Endothelial cell of umbilical vein (primary cell): Measurements from ENCODE around the gene WDR86. TPM values are rescaled to one million over a fixed set of nuclear protein-coding genes. Genes with fewer than 3 reads are reported as not detected.

Source experiments
- BruUV-seq: library from RNA; stranded (reverse); fragments of 400-500 nt; replicated peaks from 2 replicates; lab custom pipeline; 2021; lab: Mats Ljungman, UMichigan
- CTCF ChIA-PET: fragments of 300-600, 350-600 bp; sonication (Branson Sonifier 250); formaldehyde crosslinking; loops from one replicate; lab custom pipeline; 2021; ENCODE audit warnings: antibody characterized with exemption, inconsistent platforms; lab: Charles Lee
- POLR2A ChIA-PET: fragments of 300-600, 350-600 bp; sonication (Branson Sonifier 250); formaldehyde crosslinking; loops from one replicate; lab custom pipeline; 2021; ENCODE audit warnings: antibody characterized with exemption, inconsistent platforms; lab: Charles Lee
- DNase-seq: peaks from one replicate; pipeline ENCODE4 v3.0.0-alpha.2; 2011; ENCODE audit warnings: low read depth, low spot score
- FAIRE-seq: peaks from 2 replicates; lab custom pipeline; 2011; peaks lifted over from hg19 to GRCh38; lab: Jason Lieb, UNC
- H2AFZ ChIP-seq: 2 replicates; pipeline ENCODE4 v1.6.0; 2012; ENCODE audit warnings: low read depth, low read length, control low read depth, inconsistent platforms
- H3K27ac ChIP-seq: 2 replicates; pipeline ENCODE4 v1.5.1; 2011; ENCODE audit warnings: low read depth, mild to moderate bottlenecking, control low read depth, low read length, moderate library complexity; ENCODE audit not compliant: insufficient read depth
- H3K27me3 ChIP-seq, 2 experiments: 2 replicates each; pipeline versions ENCODE4 v1.6.0 to v1.6.1; 2011; ENCODE audit warnings: low read length in 2 of 2, mixed read lengths in 1 of 2; ENCODE audit not compliant: control insufficient read depth in 2 of 2, insufficient read depth in 2 of 2
- H3K36me3 ChIP-seq, 2 experiments: 2 replicates in 1 of 2; 3 replicates in 1 of 2; pipeline ENCODE4 v1.5.1; 2011; ENCODE audit warnings: low read length in 2 of 2, mild to moderate bottlenecking in 1 of 2, moderate library complexity in 1 of 2; ENCODE audit not compliant: control insufficient read depth in 2 of 2, insufficient read depth in 2 of 2; ENCODE audit errors: extremely low read depth in 1 of 2
- H3K4me1 ChIP-seq: 3 replicates; pipeline ENCODE4 v1.5.1; 2011; ENCODE audit warnings: mild to moderate bottlenecking, low read length; ENCODE audit not compliant: control insufficient read depth, insufficient read depth; ENCODE audit errors: extremely low read depth
- H3K4me2 ChIP-seq: 2 replicates; pipeline ENCODE4 v1.6.1; 2011; ENCODE audit warnings: low read length, control low read depth, mixed read lengths; ENCODE audit not compliant: insufficient read depth
- H3K4me3 ChIP-seq, 3 experiments: fragments of 200-600 bp in 1 of 3; sonication (generic), shearing (Covaris generic) in 1 of 3; replicated peaks in 1 of 3; 2 replicates each; pipeline ENCODE4 v1.5.1; 2011 to 2016; ENCODE audit warnings: control low read depth in 3 of 3, low read length in 3 of 3, mild to moderate bottlenecking in 2 of 3, inconsistent platforms in 1 of 3, low read depth in 1 of 3, moderate library complexity in 1 of 3; ENCODE audit not compliant: insufficient read depth in 1 of 3
- H3K79me2 ChIP-seq: 2 replicates; pipeline ENCODE4 v1.6.0; 2012; ENCODE audit warnings: low read length, inconsistent platforms; ENCODE audit not compliant: control insufficient read depth, insufficient read depth
- H3K9ac ChIP-seq: replicated peaks from 2 replicates; pipeline ENCODE3; 2011; ENCODE audit warnings: low read length, control low read depth; ENCODE audit not compliant: insufficient read depth; ENCODE audit errors: extremely low read depth
- H3K9me1 ChIP-seq: replicated peaks from 3 replicates; pipeline ENCODE4 v1.6.0; 2011; ENCODE audit warnings: mild to moderate bottlenecking, low read length; ENCODE audit not compliant: control insufficient read depth, insufficient read depth; ENCODE audit errors: extremely low read depth
- H3K9me3 ChIP-seq: replicated peaks from 2 replicates; pipeline ENCODE4 v1.5.1; 2012; ENCODE audit warnings: low read length, inconsistent platforms; ENCODE audit not compliant: control insufficient read depth, insufficient read depth
- H4K20me1 ChIP-seq: replicated peaks from 2 replicates; pipeline ENCODE3; 2011; ENCODE audit warnings: mild to moderate bottlenecking, low read length; ENCODE audit not compliant: control insufficient read depth, insufficient read depth; ENCODE audit errors: extremely low read depth
- CTCF ChIP-seq, 2 donors: IDR thresholded peaks; 1 replicate in 1 of 2; 2 replicates in 1 of 2; pipeline ENCODE4 v1.5.1; 2011; ENCODE audit warnings: low read length in 2 of 2, mild to moderate bottlenecking in 2 of 2, moderate library complexity in 2 of 2, control low read depth in 1 of 2, inconsistent platforms in 1 of 2, low read depth in 1 of 2; ENCODE audit not compliant: insufficient read depth in 1 of 2; ENCODE audit errors: extremely low read depth in 1 of 2
- EZH2 ChIP-seq: IDR thresholded peaks from 2 replicates; pipeline ENCODE4 v1.6.1; 2012; ENCODE audit warnings: borderline replicate concordance, low read depth, mild to moderate bottlenecking, moderate library complexity, low read length, inconsistent platforms; ENCODE audit not compliant: severe bottlenecking
- FOS ChIP-seq: IDR thresholded peaks from 2 replicates; pipeline ENCODE4 v1.6.1; 2011; ENCODE audit warnings: mild to moderate bottlenecking, low read length, moderate library complexity, borderline replicate concordance; ENCODE audit not compliant: insufficient read depth
- GATA2 ChIP-seq: IDR thresholded peaks from 2 replicates; pipeline ENCODE4 v1.7.0; 2011; ENCODE audit warnings: low read depth, mild to moderate bottlenecking, moderate library complexity, mixed read lengths, low read length; ENCODE audit not compliant: insufficient read length, insufficient read depth
- JUN ChIP-seq: IDR thresholded peaks from 2 replicates; pipeline ENCODE4 v1.6.1; 2011; ENCODE audit warnings: borderline replicate concordance, low read depth; ENCODE audit not compliant: insufficient read length, insufficient read depth
- MAX ChIP-seq: IDR thresholded peaks from 2 replicates; pipeline ENCODE4 v1.6.1; 2011; ENCODE audit not compliant: insufficient read depth, insufficient read length
- MYC ChIP-seq: IDR thresholded peaks from one replicate; pipeline ENCODE4 v1.6.1; 2011; ENCODE audit warnings: mild to moderate bottlenecking, low read depth, low read length
- POLR2A ChIP-seq: IDR thresholded peaks from 2 replicates; pipeline ENCODE4 v1.6.1; 2012; ENCODE audit warnings: low read depth, mild to moderate bottlenecking, control low read depth, low read length
- POLR2AphosphoS5 ChIP-seq: IDR thresholded peaks from 2 replicates; pipeline ENCODE4 v1.6.1; 2012; ENCODE audit warnings: low read depth, mild to moderate bottlenecking, control low read depth, low read length, moderate library complexity; ENCODE audit not compliant: insufficient read depth
- dilution Hi-C: fragments of 300-500 bp; cut with MboI; formaldehyde crosslinking; loops from one replicate; pipeline ENCODE4 v1.15.0; 2019; ENCODE audit warnings: low sequenced_read_pairs; ENCODE audit not compliant: extremely low pct_ligation_motif_present
- intact Hi-C: fragments of 100-400 bp; cut with micrococcal nuclease; formaldehyde crosslinking; loops from one replicate; pipeline ENCODE4 v1.10.0; 2022
- polyA plus RNA-seq, 4 experiments: library from polyadenylated mRNA; depleted of rRNA in 3 of 4; stranded (reverse) in 3 of 4; unstranded in 1 of 4; fragments of >200 nt; gene quantifications; 2 replicates each; pipeline versions ENCODE4 v1.2.1 to v1.2.3, GENCODE V29; 2011 to 2012; ENCODE audit warnings: missing spikeins in 1 of 4
- total RNA-seq: library from RNA; stranded (reverse); gene quantifications from 2 replicates; pipeline ENCODE4 v1.2.3, GENCODE V29; 2021

WDR86 gene
- total and polyA plus RNA-seq, 2 donors (not counting 3 experiments of a cell fraction or from before 2014, with no cell fraction given), result not detected

DNA sequence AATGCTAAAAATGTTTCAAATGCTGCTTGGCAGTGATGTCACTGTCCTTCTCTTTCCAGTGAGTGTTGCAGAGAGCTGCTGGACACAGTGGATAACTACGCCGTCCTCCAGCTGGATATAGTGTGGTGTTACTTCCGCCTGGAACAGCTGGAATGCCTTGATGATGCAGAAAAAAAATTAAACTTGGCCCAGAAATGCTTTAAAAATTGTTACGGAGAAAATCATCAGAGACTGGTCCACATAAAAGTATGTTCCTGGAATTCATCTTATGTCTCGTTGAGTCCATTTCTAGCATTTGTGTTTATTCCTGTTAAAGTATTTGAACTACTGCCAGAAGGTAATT lies 43.0 kb downstream of the WDR86 start:
- FAIRE-seq, result no peak
- H3K9ac ChIP-seq, result no peak overlapping the region
- H3K27me3 ChIP-seq, result no peaks in the 10 kb centered on the region
- no peak overlapping the region for H2AFZ ChIP-seq
- dilution Hi-C loops, result no loop called here
- H3K9me1 ChIP-seq, result no peaks in the 10 kb centered on the region
- H3K27ac ChIP-seq, result no peak overlapping the region
- BruUV-seq, result no TSS peak
- POLR2A ChIA-PET, result no interaction called here
- no peak overlapping the region for H3K4me3 ChIP-seq
- CTCF ChIA-PET, result interaction anchor here (0.8 to 4.0 kb wide), 6 partner anchors 14 to 393 kb away, joined by 3 to 96 read pairs (median 5); no protein-coding TSS in a partner anchor
- H3K36me3 ChIP-seq, result peaks cover 3 to 5% of the 10 kb centered on the region in 2 experiments
- no peaks in the 10 kb centered on the region for H3K79me2 ChIP-seq
- H3K4me2 ChIP-seq, result no peak overlapping the region
- intact Hi-C loops, result loop anchor here (5.0 kb wide), 1 partner anchor 780 kb away; no protein-coding TSS in a partner anchor
- no peak for TF ChIP-seq EZH2
- TF ChIP-seq MYC, result no peak
- no peak for TF ChIP-seq JUN
- TF ChIP-seq GATA2, result no peak
- TF ChIP-seq FOS, result no peak
- TF ChIP-seq POLR2A, result no peak
- TF ChIP-seq POLR2AphosphoS5, result no peak
- no peak for TF ChIP-seq CTCF (IDR thresholded peaks at IDR 0.05; ENCODE audit: extremely low read depth in 1 of 2, insufficient read depth in 1 of 2, low read depth in 1 of 2, low read length in 2 of 2)
- no peak for TF ChIP-seq MAX
- no peaks in the 10 kb centered on the region for H4K20me1 ChIP-seq
- no peaks in the 10 kb centered on the region for H3K4me1 ChIP-seq
- DNase-seq, result no peak
- no peaks in the 10 kb centered on the region for H3K9me3 ChIP-seq
